Endothelial cell of umbilical vein (primary cell): ENCODE results near the gene ADGRL3. TPM values are rescaled to one million over a fixed set of nuclear protein-coding genes. Genes with fewer than 3 reads are reported as not detected.

Experiments used
- BruUV-seq: library from RNA; stranded (reverse); fragments of 400-500 nt; replicated peaks from 2 replicates; lab custom pipeline; 2021; lab: Mats Ljungman, UMichigan
- CTCF ChIA-PET: fragments of 300-600, 350-600 bp; sonication (Branson Sonifier 250); formaldehyde crosslinking; loops from one replicate; lab custom pipeline; 2021; ENCODE audit warnings: antibody characterized with exemption, inconsistent platforms; lab: Charles Lee
- POLR2A ChIA-PET: fragments of 300-600, 350-600 bp; sonication (Branson Sonifier 250); formaldehyde crosslinking; loops from one replicate; lab custom pipeline; 2021; ENCODE audit warnings: antibody characterized with exemption, inconsistent platforms; lab: Charles Lee
- DNase-seq: peaks from one replicate; pipeline ENCODE4 v3.0.0-alpha.2; 2011; ENCODE audit warnings: low read depth, low spot score
- FAIRE-seq: peaks from 2 replicates; lab custom pipeline; 2011; peaks lifted over from hg19 to GRCh38; lab: Jason Lieb, UNC
- H2AFZ ChIP-seq: 2 replicates; pipeline ENCODE4 v1.6.0; 2012; ENCODE audit warnings: low read depth, low read length, control low read depth, inconsistent platforms
- H3K27ac ChIP-seq: 2 replicates; pipeline ENCODE4 v1.5.1; 2011; ENCODE audit warnings: low read depth, mild to moderate bottlenecking, control low read depth, low read length, moderate library complexity; ENCODE audit not compliant: insufficient read depth
- H3K27me3 ChIP-seq, 2 experiments: 2 replicates each; pipeline versions ENCODE4 v1.6.0 to v1.6.1; 2011; ENCODE audit warnings: low read length in 2 of 2, mixed read lengths in 1 of 2; ENCODE audit not compliant: control insufficient read depth in 2 of 2, insufficient read depth in 2 of 2
- H3K36me3 ChIP-seq, 2 experiments: 2 replicates in 1 of 2; 3 replicates in 1 of 2; pipeline ENCODE4 v1.5.1; 2011; ENCODE audit warnings: low read length in 2 of 2, mild to moderate bottlenecking in 1 of 2, moderate library complexity in 1 of 2; ENCODE audit not compliant: control insufficient read depth in 2 of 2, insufficient read depth in 2 of 2; ENCODE audit errors: extremely low read depth in 1 of 2
- H3K4me1 ChIP-seq: 3 replicates; pipeline ENCODE4 v1.5.1; 2011; ENCODE audit warnings: mild to moderate bottlenecking, low read length; ENCODE audit not compliant: control insufficient read depth, insufficient read depth; ENCODE audit errors: extremely low read depth
- H3K4me2 ChIP-seq: 2 replicates; pipeline ENCODE4 v1.6.1; 2011; ENCODE audit warnings: low read length, control low read depth, mixed read lengths; ENCODE audit not compliant: insufficient read depth
- H3K4me3 ChIP-seq, 3 experiments: fragments of 200-600 bp in 1 of 3; sonication (generic), shearing (Covaris generic) in 1 of 3; replicated peaks in 1 of 3; 2 replicates each; pipeline ENCODE4 v1.5.1; 2011 to 2016; ENCODE audit warnings: control low read depth in 3 of 3, low read length in 3 of 3, mild to moderate bottlenecking in 2 of 3, inconsistent platforms in 1 of 3, low read depth in 1 of 3, moderate library complexity in 1 of 3; ENCODE audit not compliant: insufficient read depth in 1 of 3
- H3K79me2 ChIP-seq: 2 replicates; pipeline ENCODE4 v1.6.0; 2012; ENCODE audit warnings: low read length, inconsistent platforms; ENCODE audit not compliant: control insufficient read depth, insufficient read depth
- H3K9ac ChIP-seq: replicated peaks from 2 replicates; pipeline ENCODE3; 2011; ENCODE audit warnings: low read length, control low read depth; ENCODE audit not compliant: insufficient read depth; ENCODE audit errors: extremely low read depth
- H3K9me1 ChIP-seq: replicated peaks from 3 replicates; pipeline ENCODE4 v1.6.0; 2011; ENCODE audit warnings: mild to moderate bottlenecking, low read length; ENCODE audit not compliant: control insufficient read depth, insufficient read depth; ENCODE audit errors: extremely low read depth
- H3K9me3 ChIP-seq: replicated peaks from 2 replicates; pipeline ENCODE4 v1.5.1; 2012; ENCODE audit warnings: low read length, inconsistent platforms; ENCODE audit not compliant: control insufficient read depth, insufficient read depth
- H4K20me1 ChIP-seq: replicated peaks from 2 replicates; pipeline ENCODE3; 2011; ENCODE audit warnings: mild to moderate bottlenecking, low read length; ENCODE audit not compliant: control insufficient read depth, insufficient read depth; ENCODE audit errors: extremely low read depth
- EZH2 ChIP-seq: IDR thresholded peaks from 2 replicates; pipeline ENCODE4 v1.6.1; 2012; ENCODE audit warnings: borderline replicate concordance, low read depth, mild to moderate bottlenecking, moderate library complexity, low read length, inconsistent platforms; ENCODE audit not compliant: severe bottlenecking
- FOS ChIP-seq: IDR thresholded peaks from 2 replicates; pipeline ENCODE4 v1.6.1; 2011; ENCODE audit warnings: mild to moderate bottlenecking, low read length, moderate library complexity, borderline replicate concordance; ENCODE audit not compliant: insufficient read depth
- JUN ChIP-seq: IDR thresholded peaks from 2 replicates; pipeline ENCODE4 v1.6.1; 2011; ENCODE audit warnings: borderline replicate concordance, low read depth; ENCODE audit not compliant: insufficient read length, insufficient read depth
- MYC ChIP-seq: IDR thresholded peaks from one replicate; pipeline ENCODE4 v1.6.1; 2011; ENCODE audit warnings: mild to moderate bottlenecking, low read depth, low read length
- POLR2AphosphoS5 ChIP-seq: IDR thresholded peaks from 2 replicates; pipeline ENCODE4 v1.6.1; 2012; ENCODE audit warnings: low read depth, mild to moderate bottlenecking, control low read depth, low read length, moderate library complexity; ENCODE audit not compliant: insufficient read depth
- dilution Hi-C: fragments of 300-500 bp; cut with MboI; formaldehyde crosslinking; loops from one replicate; pipeline ENCODE4 v1.15.0; 2019; ENCODE audit warnings: low sequenced_read_pairs; ENCODE audit not compliant: extremely low pct_ligation_motif_present
- intact Hi-C: fragments of 100-400 bp; cut with micrococcal nuclease; formaldehyde crosslinking; loops from one replicate; pipeline ENCODE4 v1.10.0; 2022
- polyA plus RNA-seq, 4 experiments: library from polyadenylated mRNA; depleted of rRNA in 3 of 4; stranded (reverse) in 3 of 4; unstranded in 1 of 4; fragments of >200 nt; gene quantifications; 2 replicates each; pipeline versions ENCODE4 v1.2.1 to v1.2.3, GENCODE V29; 2011 to 2012; ENCODE audit warnings: missing spikeins in 1 of 4
- total RNA-seq: library from RNA; stranded (reverse); gene quantifications from 2 replicates; pipeline ENCODE4 v1.2.3, GENCODE V29; 2021
- TF ChIP-seq, protein P1 (sequence below): IDR thresholded peaks from 2 replicates; pipeline ENCODE4 v1.6.1; 2011; ENCODE audit not compliant: insufficient read depth, insufficient read length
- TF ChIP-seq, protein P2 (sequence below), 2 donors: IDR thresholded peaks; 1 replicate in 1 of 2; 2 replicates in 1 of 2; pipeline ENCODE4 v1.5.1; 2011; ENCODE audit warnings: low read length in 2 of 2, mild to moderate bottlenecking in 2 of 2, moderate library complexity in 2 of 2, control low read depth in 1 of 2, inconsistent platforms in 1 of 2, low read depth in 1 of 2; ENCODE audit not compliant: insufficient read depth in 1 of 2; ENCODE audit errors: extremely low read depth in 1 of 2

Gene ADGRL3
- total and polyA plus RNA-seq, 2 donors (not counting 3 experiments of a cell fraction or from before 2014, with no cell fraction given) = not detected

DNA sequence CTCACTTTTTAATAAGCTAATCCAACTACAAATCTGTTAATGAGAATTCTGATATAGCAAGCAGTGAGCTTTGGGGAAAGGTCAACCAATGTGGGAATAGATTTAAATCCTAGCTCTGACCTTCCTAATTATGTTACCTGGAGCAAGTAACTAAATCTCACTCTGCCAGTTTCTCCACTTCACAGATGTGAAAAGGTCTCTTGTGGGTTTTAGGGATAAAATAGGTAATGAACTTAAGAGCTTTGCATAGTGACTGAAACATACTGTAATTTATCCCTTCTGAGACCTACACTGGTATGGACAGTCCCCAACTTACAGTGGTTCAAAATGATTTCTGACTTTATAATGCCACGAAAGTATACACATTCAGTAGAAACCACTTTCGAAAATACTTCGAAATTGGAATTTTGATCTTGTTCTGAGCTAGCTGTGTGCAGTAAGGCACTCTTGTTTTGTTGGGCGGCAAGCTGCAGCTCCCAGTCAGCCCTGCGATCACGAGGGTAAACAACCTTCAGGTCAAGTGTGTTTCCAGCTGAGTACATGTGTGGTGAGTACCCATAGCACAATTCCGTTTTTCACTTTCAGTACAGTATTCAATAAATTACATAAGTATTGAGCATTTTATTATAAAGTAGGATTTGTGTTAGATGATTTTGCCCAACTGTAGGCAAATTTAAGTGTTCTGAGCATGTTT is 93.7 kb downstream of the ADGRL3 start:
- Histone ChIP-seq H3K4me1 (no peaks in the 10 kb centered on the region), H3K9ac (no peak overlapping the region), H4K20me1 (no peaks in the 10 kb centered on the region), H3K9me1 (no peaks in the 10 kb centered on the region), H3K36me3 (no peaks in the 10 kb centered on the region), H3K27me3 (no peaks in the 10 kb centered on the region), H3K27ac (no peak overlapping the region), H3K9me3 (no peaks in the 10 kb centered on the region), H3K79me2 (no peaks in the 10 kb centered on the region), H2AFZ (no peak overlapping the region), H3K4me2 (no peak overlapping the region), H3K4me3 (no peak overlapping the region)
- no peak for FAIRE-seq
- TF ChIP-seq, protein P1, sequence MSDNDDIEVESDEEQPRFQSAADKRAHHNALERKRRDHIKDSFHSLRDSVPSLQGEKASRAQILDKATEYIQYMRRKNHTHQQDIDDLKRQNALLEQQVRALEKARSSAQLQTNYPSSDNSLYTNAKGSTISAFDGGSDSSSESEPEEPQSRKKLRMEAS = no peak
- TF ChIP-seq POLR2AphosphoS5 (no peak), EZH2 (no peak)
- DNase-seq = no peak
- intact Hi-C loops = no loop called here
- CTCF ChIA-PET = no interaction called here
- dilution Hi-C loops = no loop called here
- POLR2A ChIA-PET = no interaction called here
- BruUV-seq = no TSS peak

DNA sequence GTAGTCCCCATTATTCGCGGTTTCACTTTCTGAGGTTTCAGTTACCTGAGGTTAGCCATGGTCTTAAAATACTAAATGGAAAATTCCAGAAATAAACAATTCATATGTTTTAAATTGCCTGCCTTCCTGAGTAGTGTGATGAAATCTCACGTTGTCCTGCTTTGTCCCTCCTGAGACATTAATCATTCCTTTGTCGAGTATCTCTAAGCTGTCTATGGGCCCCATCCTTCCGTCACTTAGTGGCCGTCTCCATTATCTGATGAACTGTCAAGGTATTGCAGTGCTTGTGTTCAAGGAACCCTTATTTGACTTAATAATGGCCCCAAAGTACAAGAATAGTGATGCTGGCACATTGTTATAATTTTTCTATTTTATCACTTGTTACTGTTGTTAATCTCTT is 94.8 kb downstream of the ADGRL3 start:
- Histone ChIP-seq H3K27me3 (no peaks in the 10 kb centered on the region), H3K4me1 (no peaks in the 10 kb centered on the region), H3K36me3 (no peaks in the 10 kb centered on the region), H4K20me1 (no peaks in the 10 kb centered on the region), H3K9me3 (no peaks in the 10 kb centered on the region), H3K27ac (no peak overlapping the region), H3K9ac (no peak overlapping the region), H3K9me1 (no peaks in the 10 kb centered on the region), H3K4me3 (no peak overlapping the region), H3K79me2 (no peaks in the 10 kb centered on the region), H2AFZ (no peak overlapping the region), H3K4me2 (no peak overlapping the region)
- ChIA-PET POLR2A (no interaction called here), CTCF (no interaction called here)
- dilution Hi-C loops (no loop called here), intact Hi-C loops (no loop called here)
- FAIRE-seq = no peak
- DNase-seq = no peak
- TF ChIP-seq JUN = no peak
- TF ChIP-seq EZH2 = no peak
- TF ChIP-seq, protein P1 = no peak
- TF ChIP-seq, protein P2, sequence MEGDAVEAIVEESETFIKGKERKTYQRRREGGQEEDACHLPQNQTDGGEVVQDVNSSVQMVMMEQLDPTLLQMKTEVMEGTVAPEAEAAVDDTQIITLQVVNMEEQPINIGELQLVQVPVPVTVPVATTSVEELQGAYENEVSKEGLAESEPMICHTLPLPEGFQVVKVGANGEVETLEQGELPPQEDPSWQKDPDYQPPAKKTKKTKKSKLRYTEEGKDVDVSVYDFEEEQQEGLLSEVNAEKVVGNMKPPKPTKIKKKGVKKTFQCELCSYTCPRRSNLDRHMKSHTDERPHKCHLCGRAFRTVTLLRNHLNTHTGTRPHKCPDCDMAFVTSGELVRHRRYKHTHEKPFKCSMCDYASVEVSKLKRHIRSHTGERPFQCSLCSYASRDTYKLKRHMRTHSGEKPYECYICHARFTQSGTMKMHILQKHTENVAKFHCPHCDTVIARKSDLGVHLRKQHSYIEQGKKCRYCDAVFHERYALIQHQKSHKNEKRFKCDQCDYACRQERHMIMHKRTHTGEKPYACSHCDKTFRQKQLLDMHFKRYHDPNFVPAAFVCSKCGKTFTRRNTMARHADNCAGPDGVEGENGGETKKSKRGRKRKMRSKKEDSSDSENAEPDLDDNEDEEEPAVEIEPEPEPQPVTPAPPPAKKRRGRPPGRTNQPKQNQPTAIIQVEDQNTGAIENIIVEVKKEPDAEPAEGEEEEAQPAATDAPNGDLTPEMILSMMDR (IDR thresholded peaks at IDR 0.05; ENCODE audit: extremely low read depth in 1 of 2, insufficient read depth in 1 of 2, low read depth in 1 of 2, low read length in 2 of 2) = no peak
- TF ChIP-seq POLR2AphosphoS5 = no peak
- TF ChIP-seq MYC = no peak
- TF ChIP-seq FOS = no peak
- no TSS peak for BruUV-seq
